ENCODE measurements around the gene FBRSL1.

DNA sequence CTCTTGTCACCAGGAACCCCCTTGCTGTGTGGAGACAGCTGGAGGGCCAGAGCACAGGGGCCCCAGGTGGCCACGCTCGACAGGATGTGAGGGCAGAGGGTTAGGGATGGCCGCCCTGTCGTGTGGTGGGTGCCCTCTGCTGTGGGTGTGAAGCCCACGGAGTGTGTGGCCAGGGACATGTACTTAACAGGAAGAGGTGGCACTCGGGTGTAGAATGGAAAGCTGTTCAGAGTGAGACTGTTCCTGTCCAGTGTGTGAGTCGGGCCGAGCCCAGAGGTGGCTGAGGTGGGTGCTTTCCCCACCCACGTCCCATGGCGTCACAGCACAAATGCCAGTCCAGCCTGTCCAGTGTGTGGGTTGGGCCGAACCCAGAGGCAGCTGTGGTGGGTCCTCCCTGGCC, 47.1 kb downstream of the FBRSL1 start:
- TF ChIP-seq, protein P1, sequence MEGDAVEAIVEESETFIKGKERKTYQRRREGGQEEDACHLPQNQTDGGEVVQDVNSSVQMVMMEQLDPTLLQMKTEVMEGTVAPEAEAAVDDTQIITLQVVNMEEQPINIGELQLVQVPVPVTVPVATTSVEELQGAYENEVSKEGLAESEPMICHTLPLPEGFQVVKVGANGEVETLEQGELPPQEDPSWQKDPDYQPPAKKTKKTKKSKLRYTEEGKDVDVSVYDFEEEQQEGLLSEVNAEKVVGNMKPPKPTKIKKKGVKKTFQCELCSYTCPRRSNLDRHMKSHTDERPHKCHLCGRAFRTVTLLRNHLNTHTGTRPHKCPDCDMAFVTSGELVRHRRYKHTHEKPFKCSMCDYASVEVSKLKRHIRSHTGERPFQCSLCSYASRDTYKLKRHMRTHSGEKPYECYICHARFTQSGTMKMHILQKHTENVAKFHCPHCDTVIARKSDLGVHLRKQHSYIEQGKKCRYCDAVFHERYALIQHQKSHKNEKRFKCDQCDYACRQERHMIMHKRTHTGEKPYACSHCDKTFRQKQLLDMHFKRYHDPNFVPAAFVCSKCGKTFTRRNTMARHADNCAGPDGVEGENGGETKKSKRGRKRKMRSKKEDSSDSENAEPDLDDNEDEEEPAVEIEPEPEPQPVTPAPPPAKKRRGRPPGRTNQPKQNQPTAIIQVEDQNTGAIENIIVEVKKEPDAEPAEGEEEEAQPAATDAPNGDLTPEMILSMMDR (IDR thresholded peaks at IDR 0.05): no peak
- TF ChIP-seq POLR2A (IDR thresholded peaks at IDR 0.05): no peak

All from heart left ventricle (tissue), 13 donors.